ENCODE results near the gene PIK3CD.

PIK3CD gene

DNA sequence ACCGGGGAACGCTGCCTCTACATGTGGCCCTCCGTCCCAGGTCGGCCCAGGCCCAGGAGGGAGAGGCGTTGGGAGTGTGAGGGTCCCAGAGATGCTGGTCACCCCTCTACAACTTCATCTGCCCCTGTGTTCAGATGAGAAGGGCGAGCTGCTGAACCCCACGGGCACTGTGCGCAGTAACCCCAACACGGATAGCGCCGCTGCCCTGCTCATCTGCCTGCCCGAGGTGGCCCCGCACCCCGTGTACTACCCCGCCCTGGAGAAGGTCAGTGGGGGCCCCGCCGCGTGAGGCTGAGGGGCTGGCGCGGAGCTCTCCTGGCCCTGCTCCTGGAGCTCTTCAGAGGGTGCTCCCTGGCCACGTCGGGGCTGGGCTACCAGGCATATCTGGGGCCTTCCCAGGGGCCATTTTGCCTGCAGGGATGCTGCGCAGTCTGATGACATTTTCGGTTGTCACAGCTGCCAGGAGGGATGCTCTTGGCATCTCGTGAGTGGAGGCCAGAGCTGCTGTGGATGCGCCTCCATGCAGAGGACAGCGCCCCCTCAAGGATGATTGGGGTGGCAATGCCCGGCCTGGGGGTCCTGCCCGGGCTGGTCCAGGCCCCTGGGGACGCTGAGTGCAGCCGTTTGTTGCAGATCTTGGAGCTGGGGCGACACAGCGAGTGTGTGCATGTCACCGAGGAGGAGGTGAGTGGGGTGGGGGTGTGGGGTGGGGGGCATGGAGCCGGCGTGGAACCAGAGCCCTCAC lies 68.6 kb downstream of the PIK3CD start:
- DNase-seq (ENCODE audit: low read depth), result no peak

- no peak for DNase-seq (ENCODE audit: low read depth)
Observed at GRCh38 chr1:9720785-9721605, 69.5 kb downstream of the PIK3CD start.

GRCh38 chr1:9721606-9722377 lies 70.3 kb downstream of the PIK3CD start:
- DNase-seq (ENCODE audit: low read depth), result peak; percentile 75

GRCh38 chr1:9722378-9722749 lies 70.8 kb downstream of the PIK3CD start:
- DNase-seq (ENCODE audit: low read depth), result no peak

DNA sequence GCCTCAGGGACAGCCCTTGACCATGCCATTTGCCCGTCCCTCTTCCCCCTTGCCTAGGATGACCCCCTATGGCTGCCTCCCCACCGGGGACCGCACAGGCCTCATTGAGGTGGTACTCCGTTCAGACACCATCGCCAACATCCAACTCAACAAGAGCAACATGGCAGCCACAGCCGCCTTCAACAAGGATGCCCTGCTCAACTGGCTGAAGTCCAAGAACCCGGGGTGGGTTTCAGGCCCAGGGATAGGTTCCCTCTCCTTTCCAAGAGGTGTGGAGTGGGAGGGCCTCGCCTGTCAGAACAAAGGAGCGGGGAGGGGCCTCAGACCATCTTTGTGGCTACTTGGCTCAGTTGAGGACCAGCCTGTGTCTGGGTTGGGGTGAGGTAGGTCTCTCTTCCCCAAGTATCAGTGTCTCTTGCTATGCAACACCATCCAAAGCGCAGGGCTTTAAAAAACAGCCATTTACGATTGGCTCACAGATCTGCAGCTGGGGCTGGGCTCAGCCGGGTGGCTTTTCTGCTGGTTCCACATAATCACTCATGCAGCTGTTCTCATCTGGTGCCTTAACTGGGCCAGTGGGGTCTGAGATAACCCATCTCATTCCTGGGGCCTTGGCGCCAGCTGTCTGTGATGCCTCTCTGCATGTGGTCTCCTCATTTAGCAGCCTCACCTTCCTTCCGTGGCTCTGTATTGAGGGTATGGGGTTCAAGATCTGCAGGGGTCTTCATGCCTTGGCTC lies 71.7 kb downstream of the PIK3CD start:
- DNase-seq (ENCODE audit: low read depth), result no peak

DNA sequence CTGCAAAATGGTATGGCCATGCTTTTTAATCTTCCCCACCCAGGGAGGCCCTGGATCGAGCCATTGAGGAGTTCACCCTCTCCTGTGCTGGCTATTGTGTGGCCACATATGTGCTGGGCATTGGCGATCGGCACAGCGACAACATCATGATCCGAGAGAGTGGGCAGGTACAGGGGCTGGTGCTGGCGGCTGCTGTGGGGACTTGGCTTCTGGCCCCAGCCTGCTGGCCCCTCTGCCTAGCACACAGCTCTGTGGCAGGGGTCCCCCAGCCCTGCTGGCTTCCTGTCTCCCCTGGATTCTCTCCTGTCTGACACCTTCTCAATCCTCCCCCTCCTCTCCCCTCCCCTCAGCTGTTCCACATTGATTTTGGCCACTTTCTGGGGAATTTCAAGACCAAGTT lies 72.4 kb downstream of the PIK3CD start:
- no peak for DNase-seq (ENCODE audit: low read depth)

GRCh38 chr1:9724706-9725476 lies 73.4 kb downstream of the PIK3CD start:
- DNase-seq (ENCODE audit: low read depth), result peak; percentile 67

DNA sequence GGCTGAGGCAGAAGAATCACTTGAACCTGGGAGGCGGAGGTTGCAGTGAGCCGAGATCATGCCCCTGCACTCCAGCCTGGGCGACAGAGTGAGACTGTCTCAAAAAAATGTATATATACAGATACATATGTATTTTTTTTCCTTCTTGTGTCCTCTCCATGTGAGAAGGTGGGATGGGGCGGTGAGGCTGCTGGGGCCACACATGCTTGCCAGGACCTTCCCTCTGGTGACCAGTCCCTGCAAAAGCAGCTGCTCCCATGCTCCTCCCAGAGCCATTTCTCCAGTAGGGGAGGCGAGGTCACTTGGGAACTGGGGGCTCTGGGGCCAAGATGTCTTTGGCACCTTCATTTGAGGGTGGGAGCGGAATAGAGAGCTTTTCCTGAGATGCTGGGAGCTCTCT lies 74.9 kb downstream of the PIK3CD start:
- no peak for DNase-seq (ENCODE audit: low read depth)

DNA sequence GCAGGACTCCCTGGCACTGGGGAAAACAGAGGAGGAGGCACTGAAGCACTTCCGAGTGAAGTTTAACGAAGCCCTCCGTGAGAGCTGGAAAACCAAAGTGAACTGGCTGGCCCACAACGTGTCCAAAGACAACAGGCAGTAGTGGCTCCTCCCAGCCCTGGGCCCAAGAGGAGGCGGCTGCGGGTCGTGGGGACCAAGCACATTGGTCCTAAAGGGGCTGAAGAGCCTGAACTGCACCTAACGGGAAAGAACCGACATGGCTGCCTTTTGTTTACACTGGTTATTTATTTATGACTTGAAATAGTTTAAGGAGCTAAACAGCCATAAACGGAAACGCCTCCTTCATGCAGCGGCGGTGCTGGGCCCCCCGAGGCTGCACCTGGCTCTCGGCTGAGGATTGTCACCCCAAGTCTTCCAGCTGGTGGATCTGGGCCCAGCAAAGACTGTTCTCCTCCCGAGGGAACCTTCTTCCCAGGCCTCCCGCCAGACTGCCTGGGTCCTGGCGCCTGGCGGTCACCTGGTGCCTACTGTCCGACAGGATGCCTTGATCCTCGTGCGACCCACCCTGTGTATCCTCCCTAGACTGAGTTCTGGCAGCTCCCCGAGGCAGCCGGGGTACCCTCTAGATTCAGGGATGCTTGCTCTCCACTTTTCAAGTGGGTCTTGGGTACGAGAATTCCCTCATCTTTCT lies 75.5 kb downstream of the PIK3CD start:
- DNase-seq (ENCODE audit: low read depth), result no peak

GRCh38 chr1:9728451-9729295 lies 77.1 kb downstream of the PIK3CD start:
- DNase-seq (ENCODE audit: low read depth), result no peak

DNA sequence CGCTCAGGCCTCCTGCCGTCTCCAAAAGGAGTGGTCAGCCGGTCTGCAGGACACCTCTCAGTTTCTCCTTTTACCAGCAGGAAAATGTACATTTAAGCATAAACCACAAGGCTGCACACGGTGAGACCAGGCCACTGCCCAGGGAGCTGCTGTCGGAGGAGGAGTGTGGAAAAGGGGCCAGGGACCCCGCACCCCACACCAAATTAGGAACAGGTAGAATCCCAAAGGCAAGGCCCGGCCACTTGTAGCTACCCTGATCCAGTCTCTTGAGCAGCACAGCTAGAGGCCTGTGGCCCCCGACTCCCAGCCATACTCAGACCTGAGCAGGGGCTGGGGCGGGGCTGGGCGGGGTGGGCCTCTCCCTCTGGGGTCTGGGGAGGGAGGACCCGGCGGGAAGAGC lies 78.0 kb downstream of the PIK3CD start:
- DNase-seq (ENCODE audit: low read depth), result no peak

DNA sequence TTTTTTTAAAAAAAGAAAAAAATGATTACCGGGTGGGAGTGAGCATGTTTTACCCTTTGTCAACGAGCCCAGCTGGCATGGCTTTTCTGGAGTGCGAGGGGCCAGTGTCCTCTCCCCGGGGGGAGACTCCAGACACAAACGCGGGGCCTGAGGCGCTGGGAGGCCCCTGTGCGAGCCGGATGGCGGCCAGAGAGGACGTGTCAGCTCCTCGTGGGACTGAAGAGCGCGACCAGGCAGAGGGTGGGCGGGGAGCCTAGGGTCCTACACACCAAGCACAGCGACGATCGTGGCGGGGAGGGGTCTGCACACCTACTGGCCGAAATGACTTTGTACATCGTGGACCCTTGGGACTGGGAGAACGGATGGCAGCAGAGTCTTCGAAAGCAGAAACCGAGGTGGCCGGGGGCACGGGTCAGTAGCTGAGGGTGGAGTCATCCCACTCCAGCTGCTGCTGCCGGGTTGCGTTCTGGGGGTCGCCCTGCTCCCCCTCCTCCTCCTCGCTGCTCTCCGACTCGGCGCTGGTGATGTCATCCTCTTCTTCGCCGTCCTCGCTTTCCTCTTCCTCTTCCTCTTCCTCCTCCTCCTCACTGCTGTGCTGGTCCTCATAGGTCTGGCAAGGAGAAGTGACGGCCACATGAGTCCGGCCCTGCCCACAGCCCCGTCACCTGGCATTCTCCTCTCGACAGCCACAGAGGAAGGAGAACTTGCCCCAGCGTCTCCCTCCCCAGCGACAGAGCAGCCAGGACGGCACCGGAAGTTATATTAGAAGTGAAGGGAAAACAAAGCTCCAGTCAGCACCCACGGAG lies 78.8 kb downstream of the PIK3CD start:
- DNase-seq (ENCODE audit: low read depth), result no peak

GRCh38 chr1:9731051-9731537 lies 79.6 kb downstream of the PIK3CD start:
- no peak for DNase-seq (ENCODE audit: low read depth)

GRCh38 chr1:9731561-9731960 lies 80.0 kb downstream of the PIK3CD start:
- DNase-seq (ENCODE audit: low read depth), result no peak

DNA sequence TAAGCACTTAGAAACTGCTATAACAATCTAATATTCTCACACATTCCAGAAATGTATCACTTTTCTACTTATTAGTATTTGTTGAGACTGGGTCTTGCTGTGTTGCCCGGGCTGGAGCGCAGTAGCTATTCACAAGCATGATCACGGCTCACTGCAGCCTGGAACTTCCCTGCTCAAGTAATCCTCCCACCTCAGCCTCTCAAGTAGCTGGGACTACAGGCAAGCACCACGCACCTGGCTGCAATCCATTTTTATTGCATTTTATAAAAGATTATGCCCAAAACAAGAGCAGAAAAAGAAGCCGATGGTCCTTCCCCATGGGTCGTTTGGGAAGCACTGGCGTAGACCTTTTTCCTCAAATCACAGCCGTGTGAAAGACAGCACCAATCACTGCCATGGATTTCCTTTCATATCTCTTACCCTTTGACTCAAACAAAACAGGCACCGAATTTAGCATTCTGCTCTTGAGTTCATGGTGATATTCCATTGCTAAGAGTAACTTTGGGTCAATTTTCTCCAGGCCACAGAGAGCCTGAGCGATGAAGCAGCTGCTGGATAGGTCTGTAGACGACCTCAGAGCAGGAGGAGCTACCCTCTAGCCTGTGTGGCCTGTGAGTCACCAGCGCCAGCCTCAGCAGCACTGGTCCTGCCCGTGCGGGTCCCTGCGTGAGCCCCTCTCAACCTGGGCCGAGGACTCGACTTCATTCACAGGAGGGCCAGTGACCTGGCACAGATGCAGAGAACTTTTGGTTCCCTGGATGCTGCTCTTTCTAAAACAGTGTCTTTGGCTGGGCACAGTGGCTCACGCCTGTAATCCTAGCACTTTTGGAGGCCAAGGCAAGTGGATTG lies 80.8 kb downstream of the PIK3CD start:
- no peak for DNase-seq (ENCODE audit: low read depth)

- no peak for DNase-seq (ENCODE audit: low read depth)
Observed at GRCh38 chr1:9733160-9733789, 81.7 kb downstream of the PIK3CD start.

DNA sequence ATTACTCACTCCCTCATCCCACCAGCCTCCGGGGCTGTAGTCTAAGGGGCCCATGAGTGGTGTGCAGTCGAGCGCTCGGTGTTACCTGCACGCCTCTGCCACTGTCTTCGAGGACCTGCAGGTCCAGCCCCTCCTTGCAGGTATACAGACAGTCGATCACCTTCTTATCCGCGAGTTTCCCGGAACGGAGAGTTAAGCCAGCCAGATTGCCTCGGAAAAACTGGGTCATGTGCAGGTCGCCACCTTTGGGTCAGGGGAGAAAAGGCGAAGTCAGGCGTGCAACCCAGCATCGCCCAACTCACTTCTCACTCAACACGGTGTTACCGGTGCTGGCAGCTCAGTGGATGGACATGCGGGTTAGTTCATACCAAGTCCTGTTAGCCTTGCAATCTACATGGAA lies 84.3 kb downstream of the PIK3CD start:
- DNase-seq (ENCODE audit: low read depth), result no peak
